SK-N-SH (cell line): ENCODE results near the gene PMF1.
A peak's percentile ranks its signal among the peaks of the same experiment; 100 is the strongest.

ENCODE experiments used
- EP300 ChIP-seq, 2 experiments: IDR thresholded peaks; 2 replicates each; pipeline versions ENCODE4 v1.4.0 to v1.6.1; 2012; ENCODE audit warnings: borderline replicate concordance in 1 of 2, low read depth in 1 of 2, low read length in 1 of 2
- FOXM1 ChIP-seq: IDR thresholded peaks from 2 replicates; pipeline ENCODE4 v1.4.0; 2012; ENCODE audit warnings: low read depth, mild to moderate bottlenecking
- GABPA ChIP-seq: IDR thresholded peaks from 2 replicates; pipeline ENCODE4 v1.4.0; 2012; ENCODE audit warnings: low read depth, mild to moderate bottlenecking
- GATA2 ChIP-seq: sonication (generic); formaldehyde crosslinking; IDR thresholded peaks from 2 replicates; pipeline ENCODE4 v1.5.0; 2020; ENCODE audit warnings: mild to moderate bottlenecking, missing genetic modification reagents
- JUND ChIP-seq: IDR thresholded peaks from 2 replicates; pipeline ENCODE4 v1.4.0; 2012
- POLR2AphosphoS5 ChIP-seq: IDR thresholded peaks from 2 replicates; pipeline ENCODE4 v1.6.1; 2012; ENCODE audit warnings: low read depth, low read length
- RAD21 ChIP-seq: IDR thresholded peaks from 2 replicates; pipeline ENCODE4 v1.6.1; 2012; ENCODE audit warnings: mild to moderate bottlenecking, low read length
- SMC3 ChIP-seq: IDR thresholded peaks from 2 replicates; pipeline ENCODE4 v1.6.1; 2012; ENCODE audit warnings: low read depth, low read length, improper control_type of control experiment
- TAF1 ChIP-seq: IDR thresholded peaks from 2 replicates; pipeline ENCODE4 v1.6.1; 2012; ENCODE audit warnings: low read depth, mild to moderate bottlenecking, low read length, moderate library complexity, borderline replicate concordance
- TCF12 ChIP-seq: IDR thresholded peaks from 2 replicates; pipeline ENCODE4 v1.4.0; 2012
- YY1 ChIP-seq: IDR thresholded peaks from 2 replicates; pipeline ENCODE4 v1.4.0; 2012; ENCODE audit warnings: low read depth, mild to moderate bottlenecking
- TF ChIP-seq, protein P1 (sequence below): fragments of 200-600 bp; sonication (generic); IDR thresholded peaks from 2 replicates; pipeline ENCODE4 v1.6.1; 2017; ENCODE audit warnings: antibody characterized with exemption, mild to moderate bottlenecking, moderate library complexity
- TF ChIP-seq, protein P2 (sequence below): IDR thresholded peaks from 2 replicates; pipeline ENCODE4 v1.6.1; 2012; ENCODE audit warnings: mild to moderate bottlenecking, low read depth, low read length, moderate library complexity
- TF ChIP-seq, protein P3 (sequence below): IDR thresholded peaks from 2 replicates; pipeline ENCODE4 v1.4.0; 2012; ENCODE audit warnings: low read depth

DNA sequence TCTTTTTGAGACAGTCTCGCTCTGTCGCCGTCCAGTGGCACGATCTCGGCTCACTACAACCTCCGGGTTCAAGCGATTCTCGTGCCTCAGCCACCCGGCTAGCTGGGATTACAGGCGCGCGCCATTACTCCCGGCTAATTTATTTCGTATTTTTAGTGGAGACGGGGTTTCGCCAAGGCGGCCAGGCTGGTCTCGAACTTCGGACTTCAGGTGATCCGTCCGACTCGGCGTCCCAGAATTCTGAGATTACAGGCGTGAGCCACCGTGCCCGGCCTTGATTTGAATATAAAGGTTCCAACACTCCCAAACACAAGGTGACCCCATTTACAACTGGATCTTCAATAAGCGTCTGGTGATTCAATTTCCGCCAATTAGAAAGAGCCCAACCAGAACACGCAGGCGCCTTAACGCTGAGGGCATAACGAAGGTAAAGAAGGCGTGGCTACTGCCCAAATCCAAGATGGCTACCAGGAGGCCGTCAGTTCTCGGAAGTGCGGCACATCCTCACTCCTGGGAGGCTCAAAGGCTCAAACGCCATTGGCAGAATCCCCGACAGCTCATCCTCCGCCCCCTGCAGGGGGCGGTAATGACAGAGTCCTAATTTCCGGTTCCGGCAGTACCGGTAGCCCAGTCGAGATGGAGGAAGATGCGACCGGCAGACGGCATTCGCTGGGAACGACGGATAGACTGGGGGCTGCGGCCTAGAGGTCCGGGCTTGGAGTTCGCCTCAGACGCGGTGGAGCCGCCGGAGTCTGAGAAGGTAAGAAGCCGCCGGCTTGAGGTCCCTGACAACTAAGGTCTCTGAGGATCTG lies 19.1 kb upstream of the PMF1 start, which contains the start of gene SLC25A44:
- TF ChIP-seq YY1 (peak; percentile 98), POLR2AphosphoS5 (peak; percentile 90), JUND (no peak), GATA2 (CRISPR knock-in tag) (no peak), SMC3 (no peak), TAF1 (no peak; the same call in none of the 2 replicates), EP300 (IDR thresholded peaks at IDR 0.05; ENCODE audit: borderline replicate concordance in 1 of 2, low read depth in 1 of 2, low read length in 1 of 2) (no peak), RAD21 (no peak), TCF12 (no peak), FOXM1 (no peak), GABPA (peak; percentile 94)
- TF ChIP-seq, protein P1, sequence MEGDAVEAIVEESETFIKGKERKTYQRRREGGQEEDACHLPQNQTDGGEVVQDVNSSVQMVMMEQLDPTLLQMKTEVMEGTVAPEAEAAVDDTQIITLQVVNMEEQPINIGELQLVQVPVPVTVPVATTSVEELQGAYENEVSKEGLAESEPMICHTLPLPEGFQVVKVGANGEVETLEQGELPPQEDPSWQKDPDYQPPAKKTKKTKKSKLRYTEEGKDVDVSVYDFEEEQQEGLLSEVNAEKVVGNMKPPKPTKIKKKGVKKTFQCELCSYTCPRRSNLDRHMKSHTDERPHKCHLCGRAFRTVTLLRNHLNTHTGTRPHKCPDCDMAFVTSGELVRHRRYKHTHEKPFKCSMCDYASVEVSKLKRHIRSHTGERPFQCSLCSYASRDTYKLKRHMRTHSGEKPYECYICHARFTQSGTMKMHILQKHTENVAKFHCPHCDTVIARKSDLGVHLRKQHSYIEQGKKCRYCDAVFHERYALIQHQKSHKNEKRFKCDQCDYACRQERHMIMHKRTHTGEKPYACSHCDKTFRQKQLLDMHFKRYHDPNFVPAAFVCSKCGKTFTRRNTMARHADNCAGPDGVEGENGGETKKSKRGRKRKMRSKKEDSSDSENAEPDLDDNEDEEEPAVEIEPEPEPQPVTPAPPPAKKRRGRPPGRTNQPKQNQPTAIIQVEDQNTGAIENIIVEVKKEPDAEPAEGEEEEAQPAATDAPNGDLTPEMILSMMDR = peak; percentile 21; the same call in 1 of the 2 replicates
- TF ChIP-seq, protein P2, sequence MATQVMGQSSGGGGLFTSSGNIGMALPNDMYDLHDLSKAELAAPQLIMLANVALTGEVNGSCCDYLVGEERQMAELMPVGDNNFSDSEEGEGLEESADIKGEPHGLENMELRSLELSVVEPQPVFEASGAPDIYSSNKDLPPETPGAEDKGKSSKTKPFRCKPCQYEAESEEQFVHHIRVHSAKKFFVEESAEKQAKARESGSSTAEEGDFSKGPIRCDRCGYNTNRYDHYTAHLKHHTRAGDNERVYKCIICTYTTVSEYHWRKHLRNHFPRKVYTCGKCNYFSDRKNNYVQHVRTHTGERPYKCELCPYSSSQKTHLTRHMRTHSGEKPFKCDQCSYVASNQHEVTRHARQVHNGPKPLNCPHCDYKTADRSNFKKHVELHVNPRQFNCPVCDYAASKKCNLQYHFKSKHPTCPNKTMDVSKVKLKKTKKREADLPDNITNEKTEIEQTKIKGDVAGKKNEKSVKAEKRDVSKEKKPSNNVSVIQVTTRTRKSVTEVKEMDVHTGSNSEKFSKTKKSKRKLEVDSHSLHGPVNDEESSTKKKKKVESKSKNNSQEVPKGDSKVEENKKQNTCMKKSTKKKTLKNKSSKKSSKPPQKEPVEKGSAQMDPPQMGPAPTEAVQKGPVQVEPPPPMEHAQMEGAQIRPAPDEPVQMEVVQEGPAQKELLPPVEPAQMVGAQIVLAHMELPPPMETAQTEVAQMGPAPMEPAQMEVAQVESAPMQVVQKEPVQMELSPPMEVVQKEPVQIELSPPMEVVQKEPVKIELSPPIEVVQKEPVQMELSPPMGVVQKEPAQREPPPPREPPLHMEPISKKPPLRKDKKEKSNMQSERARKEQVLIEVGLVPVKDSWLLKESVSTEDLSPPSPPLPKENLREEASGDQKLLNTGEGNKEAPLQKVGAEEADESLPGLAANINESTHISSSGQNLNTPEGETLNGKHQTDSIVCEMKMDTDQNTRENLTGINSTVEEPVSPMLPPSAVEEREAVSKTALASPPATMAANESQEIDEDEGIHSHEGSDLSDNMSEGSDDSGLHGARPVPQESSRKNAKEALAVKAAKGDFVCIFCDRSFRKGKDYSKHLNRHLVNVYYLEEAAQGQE = no peak
- TF ChIP-seq, protein P3, sequence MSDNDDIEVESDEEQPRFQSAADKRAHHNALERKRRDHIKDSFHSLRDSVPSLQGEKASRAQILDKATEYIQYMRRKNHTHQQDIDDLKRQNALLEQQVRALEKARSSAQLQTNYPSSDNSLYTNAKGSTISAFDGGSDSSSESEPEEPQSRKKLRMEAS = peak; percentile 52; the same call in 1 of the 2 replicates
